Heart left ventricle (tissue), 13 donors: ENCODE measurements around the gene DCDC1.

Experiments
- CTCF ChIP-seq, 12 donors: fragments of 200-600 bp; sonication (generic) in 4 of 12; IDR thresholded peaks; one replicate each; pipeline versions ENCODE4 v1.5.0 to v1.8.0; 2018 to 2022; ENCODE audit warnings: antibody characterized with exemption in 12 of 12, mild to moderate bottlenecking in 5 of 12
- POLR2A ChIP-seq, 2 donors: fragments of 450-650 bp; IDR thresholded peaks; one replicate each; pipeline ENCODE4 v1.6.1; 2017; ENCODE audit warnings: antibody characterized with exemption in 2 of 2, mild to moderate bottlenecking in 2 of 2, moderate library complexity in 2 of 2
- donor health status: ischemic (EF 13 %, LVEDD 7.1; RV severe dilation, severe dysfunction).
- donor health status: DM: no; HTN: yes; CAD: no.
- donor health status: DM: no; HTN: no; CAD: no.
- donor health status: ischemic (EF 25% LVEDD 6.9; RV normal size, moderate dysfunction).
- donor health status: ischemic (EF 25% LVEDD 5.7; RV mildly dilated, moderate dysfunction).
- donor health status: ischemic (EF 35%, LVEDD 5.7; RV mildly dilated, moderate dysfunction).
- donor health status: nonischemic (EF 11% LVEDD 7.7; RV severe dilation, severe dysfunction).
- donor health status: DM: yes; HTN: yes; CAD: no.
- donor health status: PGD.
- donor health status: ischemic (EF 29% LVEDD 5.4; RV normal size, mild dysfunction).
- donor health status: nonischemic (EF 23%, LVEDD 6.1; RV moderate dilation, normal function).

- TF ChIP-seq CTCF (IDR thresholded peaks at IDR 0.05): no peak
- TF ChIP-seq POLR2A (IDR thresholded peaks at IDR 0.05): no peak
Measured at GRCh38 chr11:31375879-31376278, 6.3 kb upstream of the DCDC1 start.
